Amniotic epithelial cell (primary cell): ENCODE results near the gene CAPN13.

Experiments
- DNase-seq: peaks from one replicate; pipeline ENCODE4 v3.0.0-alpha.2; 2010; ENCODE audit warnings: low read depth

Gene CAPN13

GRCh38 chr2:30764021-30764800 lies 43.0 kb downstream of the CAPN13 start:
- no peak for DNase-seq

- no peak for DNase-seq
These were observed 44.0 kb downstream of the CAPN13 start for GRCh38 chr2:30763151-30763660.

GRCh38 chr2:30761226-30761625 lies 46.0 kb downstream of the CAPN13 start:
- DNase-seq = no peak

GRCh38 chr2:30759481-30759880 lies 47.8 kb downstream of the CAPN13 start:
- no peak for DNase-seq

GRCh38 chr2:30758191-30758651 lies 49.0 kb downstream of the CAPN13 start:
- no peak for DNase-seq

- no peak for DNase-seq
These were observed 49.5 kb downstream of the CAPN13 start for GRCh38 chr2:30757749-30758148.

- DNase-seq = no peak
These were observed 50.3 kb downstream of the CAPN13 start for GRCh38 chr2:30756971-30757370.

GRCh38 chr2:30756051-30756719 lies 51.1 kb downstream of the CAPN13 start:
- DNase-seq = no peak

GRCh38 chr2:30753630-30754029 lies 53.6 kb downstream of the CAPN13 start:
- DNase-seq = no peak

GRCh38 chr2:30752811-30753210 lies 54.4 kb downstream of the CAPN13 start:
- no peak for DNase-seq

- DNase-seq = no peak
These were observed 60.0 kb downstream of the CAPN13 start for GRCh38 chr2:30747206-30747605.

GRCh38 chr2:30744823-30745222 lies 62.4 kb downstream of the CAPN13 start:
- DNase-seq = no peak

- DNase-seq = no peak
These were observed 65.7 kb downstream of the CAPN13 start for GRCh38 chr2:30741576-30741975.

- no peak for DNase-seq
These were observed 68.9 kb downstream of the CAPN13 start for GRCh38 chr2:30738141-30738911.

- DNase-seq = no peak
These were observed 70.0 kb downstream of the CAPN13 start for GRCh38 chr2:30737326-30737610.

GRCh38 chr2:30736461-30737325 lies 70.6 kb downstream of the CAPN13 start:
- DNase-seq = no peak

GRCh38 chr2:30733876-30734520 lies 73.2 kb downstream of the CAPN13 start:
- no peak for DNase-seq

- no peak for DNase-seq
These were observed 74.4 kb downstream of the CAPN13 start for GRCh38 chr2:30732876-30733275.

- DNase-seq = no peak
These were observed 74.9 kb downstream of the CAPN13 start for GRCh38 chr2:30732376-30732775.

GRCh38 chr2:30731706-30732105 lies 75.5 kb downstream of the CAPN13 start:
- DNase-seq = no peak
